ENCODE measurements around the gene LLGL1.

LLGL1 gene

DNA sequence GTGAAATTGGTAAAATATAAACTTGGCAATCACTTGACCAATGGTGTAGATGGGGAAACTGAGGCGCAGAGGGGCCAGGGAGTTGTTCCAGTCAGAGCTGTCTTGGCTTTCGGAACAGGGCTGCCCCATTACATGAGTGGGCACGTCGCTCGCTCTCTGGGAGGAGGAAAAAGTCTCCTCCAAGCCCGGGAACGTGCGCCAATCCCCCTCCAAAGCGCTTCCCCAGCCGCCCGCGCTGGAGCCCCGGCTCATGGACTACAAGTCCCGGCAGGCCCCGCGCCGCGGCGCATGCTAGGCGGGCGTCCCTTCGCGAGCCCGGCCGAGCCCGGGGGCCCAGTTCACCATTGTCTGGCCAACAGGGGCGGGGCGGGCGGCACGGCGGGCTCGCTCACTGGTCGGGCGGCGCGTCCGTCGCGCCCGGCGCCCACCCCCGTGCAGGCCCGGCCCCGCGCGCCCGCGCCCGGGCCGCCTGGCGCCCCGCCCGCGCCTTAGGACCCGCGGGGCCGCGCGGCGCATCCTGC, at the start of gene LLGL1:
TSS of gene LLGL1 (plus strand) at position 515 of the 521 bp plus-strand sequence. CDS start 48 bp downstream, outside the sequence.
- peak; percentile 93 to 95 for DNase-seq

DNA sequence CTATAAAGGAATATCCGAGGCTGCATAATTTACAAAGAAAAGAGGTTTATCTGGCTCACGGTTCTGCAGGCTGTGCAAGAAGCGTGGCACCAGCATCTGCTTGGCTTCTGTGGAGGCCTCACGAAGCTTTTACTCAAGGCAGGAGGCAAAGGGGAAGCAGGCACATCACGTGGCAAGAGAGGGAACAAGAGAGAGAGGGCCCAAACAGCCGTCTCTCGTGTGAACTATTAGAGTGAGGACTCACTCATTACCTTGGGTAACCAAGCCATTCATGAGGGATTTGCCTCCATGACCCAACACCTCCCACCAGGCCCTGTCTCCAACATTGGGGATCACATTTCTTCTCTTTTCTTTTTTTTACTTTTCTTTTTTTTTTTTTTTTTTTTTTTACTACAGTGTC, 49.3 kb upstream of the LLGL1 start:
- DNase-seq: peak; percentile 71 to 80

DNA sequence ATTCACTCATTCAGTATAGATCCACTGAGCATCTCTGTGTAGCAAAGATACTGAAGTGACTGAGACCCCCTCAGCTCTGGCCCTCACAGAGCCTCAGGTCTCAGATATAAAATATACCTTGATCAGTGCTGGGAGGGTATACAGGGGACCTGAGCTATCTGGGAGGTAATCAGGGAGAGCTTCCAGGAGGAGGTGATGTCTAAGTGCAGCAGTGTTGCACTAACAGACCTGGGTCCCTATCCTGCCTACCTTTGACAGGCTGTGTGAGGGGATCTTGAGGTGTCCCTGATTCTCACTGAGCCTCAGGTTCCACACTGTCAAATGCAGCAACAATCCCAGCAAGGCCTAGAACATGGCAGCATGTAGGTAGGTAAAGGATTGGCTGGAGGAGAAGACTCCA, 48.3 kb upstream of the LLGL1 start:
- no peak for DNase-seq

DNA sequence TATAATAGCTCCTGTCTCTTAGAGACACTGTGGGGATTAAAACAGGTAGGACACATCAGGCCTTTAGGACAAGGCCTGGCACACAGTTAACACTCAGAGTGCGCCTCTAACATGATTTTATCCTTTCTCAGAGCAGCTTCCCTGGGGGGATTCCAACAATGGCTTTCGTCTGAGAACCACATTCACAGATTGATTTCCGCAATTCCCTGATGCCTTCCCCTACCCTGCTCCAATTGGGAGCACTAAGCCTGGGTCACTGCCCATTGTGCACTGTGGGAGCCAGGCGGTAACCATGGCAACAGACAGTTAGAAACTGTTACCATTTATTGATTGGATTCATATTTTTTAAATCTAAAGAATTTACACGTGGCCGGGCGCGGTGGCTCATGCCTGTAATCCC, 47.7 kb upstream of the LLGL1 start:
- DNase-seq: no peak

GRCh38 chr17:18179196-18179595, 46.2 kb upstream of the LLGL1 start:
- no peak for DNase-seq

DNA sequence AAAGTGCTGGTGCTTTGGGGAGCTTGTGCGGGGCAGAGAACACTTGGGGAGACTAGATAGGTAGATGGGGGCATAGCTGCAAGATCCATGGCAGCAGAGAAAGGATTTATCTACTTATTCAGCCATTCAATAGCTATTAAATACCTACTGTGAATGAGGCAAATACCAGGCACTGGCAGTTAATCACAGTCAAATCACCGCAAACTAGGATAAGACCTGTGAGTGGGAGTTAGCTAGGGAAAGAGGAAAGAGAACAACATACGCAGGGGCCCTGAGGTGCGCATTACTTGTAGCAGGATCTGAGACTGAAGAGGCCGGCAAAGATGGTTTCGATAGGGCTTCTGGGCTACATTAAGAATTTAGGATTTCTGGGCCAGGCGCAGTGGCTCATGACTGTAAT, 45.6 kb upstream of the LLGL1 start:
- no peak for DNase-seq

DNA sequence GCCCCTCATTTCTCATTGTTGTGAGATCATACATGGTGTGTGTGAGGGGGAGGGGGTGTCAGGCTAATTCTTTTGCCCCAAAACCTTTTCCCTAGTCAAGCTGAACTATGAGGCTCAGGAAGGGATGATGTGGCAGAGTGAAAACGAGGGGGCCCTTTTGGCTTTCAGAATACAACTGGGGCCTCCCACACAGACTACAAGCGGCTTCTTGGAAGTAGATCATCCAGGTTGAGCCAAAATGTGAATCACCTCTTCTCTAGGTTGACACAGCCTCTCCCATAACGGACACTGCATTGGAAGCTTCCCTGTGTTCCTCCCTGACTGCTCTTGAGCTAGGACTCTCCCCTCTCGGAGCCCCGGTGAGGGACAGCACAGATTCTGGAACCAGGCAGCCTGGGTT, 44.1 kb upstream of the LLGL1 start:
- no peak for DNase-seq

GRCh38 chr17:18182110-18182977, 43.1 kb upstream of the LLGL1 start:
- DNase-seq: no peak

- DNase-seq: peak; percentile 82 to 86
Observed at GRCh38 chr17:18182978-18183333, 42.5 kb upstream of the LLGL1 start.

DNA sequence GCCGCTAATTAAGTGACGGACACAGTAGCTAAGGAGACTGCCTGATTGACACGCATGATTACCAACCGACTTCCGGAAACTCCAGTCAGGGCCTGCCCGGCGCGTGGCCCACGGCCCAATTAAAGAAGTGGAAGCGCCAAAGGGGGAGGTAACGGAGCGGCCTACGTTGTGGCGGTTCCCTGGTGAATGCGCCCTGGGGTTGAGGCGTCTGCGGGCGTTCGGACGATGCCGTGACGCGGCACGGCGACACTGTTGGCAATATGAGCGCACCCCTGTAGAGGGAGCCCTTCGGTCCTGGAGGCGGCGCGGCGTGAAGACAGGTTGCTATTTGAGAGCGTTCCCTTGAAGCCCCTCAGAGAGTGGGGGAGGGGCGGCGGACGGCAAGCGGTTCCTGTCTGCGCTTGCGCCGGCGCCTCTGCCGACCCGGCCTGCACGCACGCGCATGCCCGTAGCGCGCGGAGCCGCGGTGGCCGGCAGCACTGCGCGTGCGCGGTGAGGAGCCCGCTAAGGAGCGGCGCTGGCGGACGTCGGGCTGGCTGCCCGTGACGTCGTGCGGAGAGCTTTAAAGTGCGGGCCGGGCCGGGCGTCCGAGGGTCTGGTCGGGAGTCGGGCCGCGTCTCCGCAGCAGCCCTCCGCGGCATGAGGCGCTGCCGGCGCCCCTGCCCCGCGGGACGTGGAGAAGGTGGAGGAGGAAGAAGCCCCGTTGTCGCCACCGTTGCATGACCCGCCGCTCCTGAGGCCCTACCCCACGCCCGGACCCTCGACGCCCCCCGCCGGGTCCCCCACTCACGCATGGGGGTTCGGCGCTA, 41.9 kb upstream of the LLGL1 start, which contains the start of gene ALKBH5:
TSS of gene ALKBH5 (plus strand) at position 495 of the 809 bp plus-strand sequence. CDS start 416 bp downstream, outside the sequence.
- DNase-seq: peak; percentile 98 to 99

DNA sequence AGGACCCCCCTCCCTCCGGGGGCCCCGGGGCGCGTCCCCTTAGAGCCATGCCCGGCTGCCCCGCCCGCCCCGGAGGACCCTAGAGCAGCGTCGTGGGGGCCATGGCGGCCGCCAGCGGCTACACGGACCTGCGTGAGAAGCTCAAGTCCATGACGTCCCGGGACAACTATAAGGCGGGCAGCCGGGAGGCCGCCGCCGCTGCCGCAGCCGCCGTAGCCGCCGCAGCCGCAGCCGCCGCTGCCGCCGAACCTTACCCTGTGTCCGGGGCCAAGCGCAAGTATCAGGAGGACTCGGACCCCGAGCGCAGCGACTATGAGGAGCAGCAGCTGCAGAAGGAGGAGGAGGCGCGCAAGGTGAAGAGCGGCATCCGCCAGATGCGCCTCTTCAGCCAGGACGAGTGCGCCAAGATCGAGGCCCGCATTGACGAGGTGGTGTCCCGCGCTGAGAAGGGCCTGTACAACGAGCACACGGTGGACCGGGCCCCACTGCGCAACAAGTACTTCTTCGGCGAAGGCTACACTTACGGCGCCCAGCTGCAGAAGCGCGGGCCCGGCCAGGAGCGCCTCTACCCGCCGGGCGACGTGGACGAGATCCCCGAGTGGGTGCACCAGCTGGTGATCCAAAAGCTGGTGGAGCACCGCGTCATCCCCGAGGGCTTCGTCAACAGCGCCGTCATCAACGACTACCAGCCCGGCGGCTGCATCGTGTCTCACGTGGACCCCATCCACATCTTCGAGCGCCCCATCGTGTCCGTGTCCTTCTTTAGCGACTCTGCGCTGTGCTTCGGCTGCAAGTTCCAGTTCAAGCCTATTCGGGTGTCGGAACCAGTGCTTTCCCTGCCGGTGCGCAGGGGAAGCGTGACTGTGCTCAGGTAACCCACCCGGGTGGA, 41.0 kb upstream of the LLGL1 start:
- peak; percentile 56 to 66 for DNase-seq

GRCh38 chr17:18185391-18185790, 40.0 kb upstream of the LLGL1 start:
- no peak for DNase-seq

DNA sequence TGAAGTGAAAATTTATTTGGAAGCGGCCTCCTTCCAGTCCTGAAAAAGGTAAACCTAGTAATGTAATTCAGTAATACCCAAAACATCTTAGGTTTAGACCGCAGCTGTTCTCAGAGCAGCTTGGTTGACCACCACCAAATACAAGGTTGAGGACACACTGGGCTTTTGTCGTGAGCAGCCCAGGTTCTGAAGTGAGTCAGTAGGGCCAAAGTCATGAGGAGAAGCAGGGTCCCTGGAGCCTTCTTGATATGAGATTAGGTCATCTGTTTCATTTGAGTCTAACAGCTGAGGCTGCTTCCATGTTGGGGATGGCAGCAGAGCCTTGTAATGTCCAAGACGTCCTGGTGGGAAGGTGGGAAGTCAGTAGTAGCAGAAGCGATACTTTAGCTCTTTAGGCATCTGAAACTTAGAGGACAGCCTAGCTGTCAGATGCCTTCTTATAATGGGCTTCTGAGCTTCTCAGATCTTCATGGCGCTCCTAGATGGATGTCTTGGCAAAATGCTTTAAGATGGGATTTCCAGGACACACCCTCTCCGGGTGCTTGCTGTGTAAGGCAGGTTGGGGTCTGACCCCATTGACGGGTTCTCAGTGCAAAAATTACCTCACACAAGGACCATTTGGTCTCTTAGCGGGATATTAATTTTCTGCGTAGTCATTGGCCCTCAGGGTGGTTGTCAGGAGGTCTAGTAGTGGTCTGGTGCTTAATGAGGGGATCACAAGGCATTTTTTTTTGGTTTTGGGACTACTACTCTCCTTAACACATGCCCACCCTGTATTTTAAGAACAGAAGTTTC, 39.4 kb upstream of the LLGL1 start:
- no peak for DNase-seq

- DNase-seq: no peak
Observed at GRCh38 chr17:18186627-18186982, 38.8 kb upstream of the LLGL1 start.

- DNase-seq: no peak
Observed at GRCh38 chr17:18187226-18187625, 38.2 kb upstream of the LLGL1 start.

DNA sequence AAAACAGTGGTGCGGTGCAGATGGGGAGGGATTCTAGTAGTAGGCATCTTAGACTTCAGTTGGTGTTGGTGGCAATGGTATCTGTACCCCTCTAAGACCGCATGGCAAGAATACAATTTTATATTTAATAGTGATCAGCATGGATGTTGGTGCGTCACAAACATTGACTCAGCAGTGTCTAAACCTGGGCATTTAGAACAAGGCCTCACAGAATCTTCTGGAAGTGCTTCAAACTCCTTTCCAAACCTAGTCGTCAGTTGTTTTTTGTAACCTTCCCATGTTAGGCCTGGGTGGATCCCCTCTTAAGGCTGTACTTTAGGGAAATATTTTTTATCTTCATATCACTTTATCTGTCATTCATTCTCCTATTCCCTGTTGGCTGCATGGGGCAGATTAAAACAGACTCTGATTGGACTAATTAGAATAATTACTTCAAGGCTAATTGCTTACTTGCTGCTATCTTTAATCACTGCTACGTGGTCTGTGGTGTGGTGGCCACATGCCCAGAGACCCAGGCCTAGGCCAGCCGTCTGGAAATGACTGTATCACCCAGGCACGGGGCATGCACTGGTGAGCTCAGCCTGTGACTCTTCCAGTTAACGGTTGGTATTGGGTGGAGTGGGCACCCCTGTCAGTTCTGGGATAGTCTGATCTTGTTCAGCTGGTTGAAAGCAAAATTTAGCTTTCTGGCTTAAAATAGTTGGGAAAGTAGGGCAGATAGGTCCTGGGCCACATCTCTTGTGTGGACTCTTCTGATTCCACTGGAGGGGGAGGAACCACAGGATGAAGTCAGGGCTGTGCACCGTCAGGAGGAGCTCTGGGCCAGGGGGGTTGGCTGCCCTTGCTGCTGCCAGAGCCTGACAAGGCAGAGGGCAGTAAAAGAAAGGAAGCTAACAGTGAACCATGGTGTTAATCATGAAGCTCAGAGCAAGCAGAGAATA, 37.3 kb upstream of the LLGL1 start:
- DNase-seq: no peak

DNA sequence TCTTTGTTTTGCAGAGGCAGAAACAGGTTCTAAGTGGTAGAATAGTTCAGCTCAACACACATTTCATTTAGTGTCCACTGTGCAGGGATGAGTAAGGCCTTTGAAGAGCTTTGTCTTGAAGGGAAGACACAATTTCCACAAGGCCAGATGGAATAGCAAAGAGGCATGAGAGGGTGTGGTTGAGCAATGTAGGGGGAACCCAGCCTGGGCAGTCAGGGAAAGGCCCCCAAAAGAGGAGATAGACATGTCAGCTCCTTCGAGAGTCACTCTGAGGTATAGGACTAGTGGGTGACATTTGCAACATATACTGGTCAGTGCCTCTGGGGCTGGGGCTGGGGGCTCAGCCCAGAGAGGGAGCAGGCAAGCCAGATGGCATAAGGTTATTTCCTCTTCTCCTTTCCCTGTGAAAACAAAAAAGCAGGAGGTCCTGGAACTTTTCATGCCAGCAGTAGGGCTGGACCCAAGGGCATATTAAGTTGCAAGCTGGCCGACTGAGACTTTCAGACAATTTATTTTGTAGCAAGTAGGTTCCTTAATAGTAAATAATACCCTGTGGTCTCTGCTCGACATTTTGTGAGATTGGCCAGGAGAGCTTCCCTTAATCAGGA, 34.7 kb upstream of the LLGL1 start:
- DNase-seq: peak; percentile 28 to 56

GRCh38 chr17:18191236-18191667, 34.2 kb upstream of the LLGL1 start:
- no peak for DNase-seq

- DNase-seq: no peak
Observed at GRCh38 chr17:18191967-18192366, 33.5 kb upstream of the LLGL1 start.

GRCh38 chr17:18194394-18194793, 31.0 kb upstream of the LLGL1 start:
- DNase-seq: no peak

Measured in inflammatory macrophage treated with lipopolysaccharide for 1 hour (primary cell).